Astrocyte (in vitro differentiated cells and primary cell): ENCODE data around the gene MCTP1. TPM values are rescaled to one million over a fixed set of nuclear protein-coding genes. Genes with fewer than 3 reads are reported as not detected.

Experiments
- DNase-seq: peaks from one replicate; pipeline ENCODE4 v3.0.0-alpha.2; 2010; ENCODE audit warnings: low read depth
- FAIRE-seq: peaks from 2 replicates; lab custom pipeline; 2011; peaks lifted over from hg19 to GRCh38; lab: Jason Lieb, UNC
- H2AFZ ChIP-seq: 2 replicates; pipeline ENCODE4 v1.6.0; 2012; ENCODE audit warnings: low read depth, low read length, inconsistent platforms
- H3K27ac ChIP-seq: 2 replicates; pipeline ENCODE4 v1.5.1; 2011; ENCODE audit warnings: low read depth, low read length, inconsistent platforms
- H3K27me3 ChIP-seq: 2 replicates; pipeline ENCODE4 v1.6.0; 2011; ENCODE audit warnings: low read length, inconsistent platforms; ENCODE audit not compliant: insufficient read depth
- H3K36me3 ChIP-seq: 2 replicates; pipeline ENCODE4 v1.5.1; 2011; ENCODE audit warnings: low read length, inconsistent platforms; ENCODE audit not compliant: insufficient read depth
- H3K4me1 ChIP-seq: 2 replicates; pipeline ENCODE4 v1.5.1; 2011; ENCODE audit warnings: low read length, inconsistent platforms; ENCODE audit not compliant: insufficient read depth
- H3K4me2 ChIP-seq: 2 replicates; pipeline ENCODE4 v1.6.0; 2012; ENCODE audit warnings: low read length, inconsistent platforms
- H3K4me3 ChIP-seq: 2 replicates; pipeline ENCODE4 v1.5.1; 2011; ENCODE audit warnings: low read depth, mild to moderate bottlenecking, low read length, inconsistent platforms; ENCODE audit not compliant: insufficient read depth
- H3K79me2 ChIP-seq: 2 replicates; pipeline ENCODE4 v1.6.0; 2012; ENCODE audit warnings: mild to moderate bottlenecking, low read length, inconsistent platforms; ENCODE audit not compliant: insufficient read depth
- H3K9ac ChIP-seq: 2 replicates; pipeline ENCODE4 v1.6.0; 2012; ENCODE audit warnings: mild to moderate bottlenecking, low read length, inconsistent platforms
- H3K9me3 ChIP-seq: 2 replicates; pipeline ENCODE4 v1.5.1; 2012; ENCODE audit warnings: low read depth, mild to moderate bottlenecking, low read length, inconsistent platforms; ENCODE audit not compliant: insufficient read depth
- H4K20me1 ChIP-seq: 2 replicates; pipeline ENCODE4 v1.6.0; 2012; ENCODE audit warnings: low read length, inconsistent platforms; ENCODE audit not compliant: insufficient read depth
- H3K27ac Mint-ChIP-seq: one replicate; pipeline ENCODE4 v1.8.0; 2021; ENCODE audit warnings: mild to moderate bottlenecking, mixed read lengths; ENCODE audit not compliant: unreplicated experiment
- H3K27me3 Mint-ChIP-seq: one replicate; pipeline ENCODE4 v1.8.0; 2021; ENCODE audit warnings: low read depth, mixed read lengths; ENCODE audit not compliant: unreplicated experiment
- H3K36me3 Mint-ChIP-seq: one replicate; pipeline ENCODE4 v1.8.0; 2021; ENCODE audit warnings: low read depth, mixed read lengths; ENCODE audit not compliant: unreplicated experiment
- H3K4me1 Mint-ChIP-seq: one replicate; pipeline ENCODE4 v1.8.0; 2021; ENCODE audit warnings: low read depth, mixed read lengths; ENCODE audit not compliant: unreplicated experiment
- H3K4me3 Mint-ChIP-seq: one replicate; pipeline ENCODE4 v1.8.0; 2021; ENCODE audit warnings: mild to moderate bottlenecking, moderate library complexity, mixed read lengths; ENCODE audit not compliant: unreplicated experiment
- H3K9me3 Mint-ChIP-seq: one replicate; pipeline ENCODE4 v1.8.0; 2021; ENCODE audit warnings: mild to moderate bottlenecking, mixed read lengths; ENCODE audit not compliant: unreplicated experiment
- EZH2 ChIP-seq: IDR thresholded peaks from 2 replicates; pipeline ENCODE4 v1.6.1; 2012; ENCODE audit warnings: mild to moderate bottlenecking, low read length, inconsistent platforms; ENCODE audit not compliant: insufficient read depth
- total RNA-seq: library from RNA; stranded (reverse); gene quantifications from 2 replicates; pipeline ENCODE4 v1.2.1, GENCODE V29; 2021
- TF ChIP-seq, protein P1 (sequence below): IDR thresholded peaks from 2 replicates; pipeline ENCODE4 v1.5.1; 2011; ENCODE audit warnings: low read depth, mild to moderate bottlenecking, inconsistent platforms, low read length, moderate library complexity; ENCODE audit not compliant: insufficient read depth

MCTP1 gene
- total RNA-seq, 1 donor from 2014 or later, result 40.6 TPM

DNA sequence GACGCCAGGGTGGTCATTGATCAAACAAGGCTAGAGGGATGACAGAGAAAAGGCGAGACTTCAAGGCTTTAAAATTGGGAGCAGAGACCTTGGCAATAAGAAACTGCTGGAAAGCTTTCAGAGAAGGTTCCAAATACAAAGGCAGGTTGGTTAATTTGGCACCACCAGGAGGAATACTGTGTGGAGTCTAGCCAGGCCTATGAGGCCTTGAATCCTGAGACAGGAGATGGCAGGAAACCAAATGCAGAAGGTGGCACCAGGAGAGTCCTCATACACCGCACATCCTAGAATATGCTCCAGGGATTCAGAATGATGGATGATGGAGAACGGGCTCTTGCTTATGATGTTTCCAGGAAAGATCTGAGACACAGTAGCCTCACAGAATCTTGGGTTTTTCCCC lies 90.0 kb downstream of the MCTP1 start:
- DNase-seq (no peak), FAIRE-seq (no peak)
- TF ChIP-seq EZH2, result no peak
- TF ChIP-seq, protein P1, sequence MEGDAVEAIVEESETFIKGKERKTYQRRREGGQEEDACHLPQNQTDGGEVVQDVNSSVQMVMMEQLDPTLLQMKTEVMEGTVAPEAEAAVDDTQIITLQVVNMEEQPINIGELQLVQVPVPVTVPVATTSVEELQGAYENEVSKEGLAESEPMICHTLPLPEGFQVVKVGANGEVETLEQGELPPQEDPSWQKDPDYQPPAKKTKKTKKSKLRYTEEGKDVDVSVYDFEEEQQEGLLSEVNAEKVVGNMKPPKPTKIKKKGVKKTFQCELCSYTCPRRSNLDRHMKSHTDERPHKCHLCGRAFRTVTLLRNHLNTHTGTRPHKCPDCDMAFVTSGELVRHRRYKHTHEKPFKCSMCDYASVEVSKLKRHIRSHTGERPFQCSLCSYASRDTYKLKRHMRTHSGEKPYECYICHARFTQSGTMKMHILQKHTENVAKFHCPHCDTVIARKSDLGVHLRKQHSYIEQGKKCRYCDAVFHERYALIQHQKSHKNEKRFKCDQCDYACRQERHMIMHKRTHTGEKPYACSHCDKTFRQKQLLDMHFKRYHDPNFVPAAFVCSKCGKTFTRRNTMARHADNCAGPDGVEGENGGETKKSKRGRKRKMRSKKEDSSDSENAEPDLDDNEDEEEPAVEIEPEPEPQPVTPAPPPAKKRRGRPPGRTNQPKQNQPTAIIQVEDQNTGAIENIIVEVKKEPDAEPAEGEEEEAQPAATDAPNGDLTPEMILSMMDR, result no peak
- H2AFZ ChIP-seq, result no peak overlapping the region
- H3K4me2 ChIP-seq, result no peak overlapping the region
- H3K4me3 Mint-ChIP-seq, result no peak overlapping the region
- no peaks in the 10 kb centered on the region for H3K9me3 ChIP-seq
- H3K4me1 Mint-ChIP-seq, result peaks cover 5% of the 10 kb centered on the region
- H3K36me3 ChIP-seq, result no peaks in the 10 kb centered on the region
- H3K9me3 Mint-ChIP-seq, result no peaks in the 10 kb centered on the region
- no peak overlapping the region for H3K27ac Mint-ChIP-seq
- H4K20me1 ChIP-seq, result no peaks in the 10 kb centered on the region
- H3K27me3 ChIP-seq, result no peaks in the 10 kb centered on the region
- H3K36me3 Mint-ChIP-seq, result no peaks in the 10 kb centered on the region
- H3K9ac ChIP-seq, result no peak overlapping the region
- H3K27ac ChIP-seq, result no peak overlapping the region
- no peaks in the 10 kb centered on the region for H3K4me1 ChIP-seq
- H3K27me3 Mint-ChIP-seq, result no peaks in the 10 kb centered on the region
- no peak overlapping the region for H3K4me3 ChIP-seq
- no peaks in the 10 kb centered on the region for H3K79me2 ChIP-seq

DNA sequence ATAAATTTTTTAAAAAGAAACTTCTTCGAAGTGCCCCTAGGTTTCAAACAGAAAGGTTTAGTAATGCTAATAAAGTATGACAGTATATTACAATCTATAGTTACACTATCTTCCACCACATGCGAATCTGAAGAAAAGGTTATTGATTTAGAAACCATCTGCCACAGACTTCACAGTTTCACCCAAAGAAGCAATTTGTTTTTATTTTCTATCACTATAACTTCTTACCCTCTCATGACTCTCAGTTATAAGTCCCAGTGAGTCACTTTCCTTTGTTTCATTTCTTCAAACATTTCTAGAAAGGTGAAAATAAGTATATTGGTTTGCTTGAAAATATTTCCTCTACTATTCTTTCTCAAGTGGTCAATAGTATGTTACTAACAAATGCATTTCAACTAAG lies 93.6 kb downstream of the MCTP1 start:
- Mint-ChIP-seq H3K4me1 (peaks cover 8% of the 10 kb centered on the region), H3K27me3 (no peaks in the 10 kb centered on the region), H3K27ac (no peak overlapping the region), H3K4me3 (no peak overlapping the region), H3K36me3 (no peaks in the 10 kb centered on the region), H3K9me3 (no peaks in the 10 kb centered on the region)
- no peak overlapping the region for H2AFZ ChIP-seq
- no peaks in the 10 kb centered on the region for H3K36me3 ChIP-seq
- H3K9ac ChIP-seq, result no peak overlapping the region
- TF ChIP-seq EZH2, result no peak
- TF ChIP-seq, protein P1, result no peak
- H3K4me3 ChIP-seq, result no peak overlapping the region
- no peaks in the 10 kb centered on the region for H3K9me3 ChIP-seq
- H3K79me2 ChIP-seq, result no peaks in the 10 kb centered on the region
- H3K4me1 ChIP-seq, result no peaks in the 10 kb centered on the region
- H3K4me2 ChIP-seq, result no peak overlapping the region
- H4K20me1 ChIP-seq, result no peaks in the 10 kb centered on the region
- no peaks in the 10 kb centered on the region for H3K27me3 ChIP-seq
- no peak overlapping the region for H3K27ac ChIP-seq
- DNase-seq (no peak), FAIRE-seq (no peak)

DNA sequence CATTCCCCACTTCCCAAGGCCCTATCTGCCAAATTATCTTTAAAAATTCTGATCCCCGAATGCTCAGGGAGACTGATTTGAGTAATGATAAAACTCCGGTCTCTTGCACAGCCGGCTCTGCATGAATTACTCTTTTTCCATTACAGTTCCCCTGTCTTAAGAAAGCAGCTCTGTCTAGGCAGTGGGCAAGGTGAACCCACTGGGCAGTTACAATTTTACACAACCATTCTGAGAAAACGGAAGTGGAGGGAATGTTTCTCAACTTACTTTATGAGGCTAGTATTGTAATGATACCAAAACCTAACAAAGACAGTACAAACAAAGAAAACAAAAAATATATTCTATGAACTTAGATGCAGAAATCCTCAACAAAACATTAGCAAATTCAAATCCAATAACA lies 100.0 kb downstream of the MCTP1 start:
- FAIRE-seq, result no peak
- H3K79me2 ChIP-seq, result no peaks in the 10 kb centered on the region
- TF ChIP-seq, protein P1, result no peak
- TF ChIP-seq EZH2, result no peak
- no peaks in the 10 kb centered on the region for H4K20me1 ChIP-seq
- H3K4me3 ChIP-seq, result no peak overlapping the region
- no peak overlapping the region for H3K27ac Mint-ChIP-seq
- no peak for DNase-seq
- H3K9me3 ChIP-seq, result no peaks in the 10 kb centered on the region
- H3K27me3 ChIP-seq, result no peaks in the 10 kb centered on the region
- H3K9ac ChIP-seq, result no peak overlapping the region
- no peaks in the 10 kb centered on the region for H3K36me3 ChIP-seq
- no peaks in the 10 kb centered on the region for H3K9me3 Mint-ChIP-seq
- no peak overlapping the region for H2AFZ ChIP-seq
- no peaks in the 10 kb centered on the region for H3K27me3 Mint-ChIP-seq
- no peak overlapping the region for H3K4me3 Mint-ChIP-seq
- no peaks in the 10 kb centered on the region for H3K4me1 ChIP-seq
- no peak overlapping the region for H3K27ac ChIP-seq
- H3K36me3 Mint-ChIP-seq, result no peaks in the 10 kb centered on the region
- no peak overlapping the region for H3K4me2 ChIP-seq
- peaks cover 13% of the 10 kb centered on the region for H3K4me1 Mint-ChIP-seq
